Endometrium (tissue), 2 donors: ENCODE results near the gene RAB11A.

Experiments
- FAIRE-seq: peaks from 2 replicates; lab custom pipeline; 2012; peaks lifted over from hg19 to GRCh38; lab: Jason Lieb, UNC
- donor health status: control.
- donor health status: control.

The RAB11A gene

DNA sequence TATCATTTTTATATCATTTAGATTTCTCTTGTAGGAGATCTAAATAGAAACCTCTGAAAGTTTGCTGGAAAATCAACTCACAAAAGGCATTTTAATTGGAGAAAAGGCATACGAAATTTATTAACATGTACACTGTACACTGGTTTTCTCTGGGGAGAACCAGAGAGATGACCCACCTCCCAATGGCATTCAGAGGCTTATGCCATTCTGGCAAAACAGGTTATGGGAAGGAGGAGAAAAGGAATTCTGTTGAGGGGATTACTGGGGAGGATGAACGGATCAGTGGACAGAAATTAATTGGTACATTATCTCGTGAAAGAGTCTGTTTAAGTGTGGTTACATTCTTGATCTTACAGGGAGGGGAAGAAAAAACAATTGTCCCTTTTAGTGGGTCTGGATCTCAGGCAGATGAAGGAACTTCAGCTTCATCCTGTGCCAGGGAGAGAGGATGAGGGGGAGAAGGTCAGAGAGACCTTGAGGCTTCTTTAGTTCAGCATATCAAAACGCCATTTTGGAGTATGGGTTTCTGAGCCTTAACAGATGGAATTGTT, 16.5 kb downstream of the RAB11A start:
- no peak for FAIRE-seq

DNA sequence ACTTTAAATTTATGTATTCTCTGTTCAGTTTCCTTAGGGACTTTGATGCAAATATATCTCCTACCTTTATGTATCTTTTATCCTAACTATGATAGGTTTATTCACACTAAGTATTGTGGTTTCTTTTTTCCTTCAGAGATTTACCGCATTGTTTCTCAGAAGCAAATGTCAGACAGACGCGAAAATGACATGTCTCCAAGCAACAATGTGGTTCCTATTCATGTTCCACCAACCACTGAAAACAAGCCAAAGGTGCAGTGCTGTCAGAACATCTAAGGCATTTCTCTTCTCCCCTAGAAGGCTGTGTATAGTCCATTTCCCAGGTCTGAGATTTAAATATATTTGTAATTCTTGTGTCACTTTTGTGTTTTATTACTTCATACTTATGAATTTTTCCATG, 18.3 kb downstream of the RAB11A start:
- FAIRE-seq, result no peak

DNA sequence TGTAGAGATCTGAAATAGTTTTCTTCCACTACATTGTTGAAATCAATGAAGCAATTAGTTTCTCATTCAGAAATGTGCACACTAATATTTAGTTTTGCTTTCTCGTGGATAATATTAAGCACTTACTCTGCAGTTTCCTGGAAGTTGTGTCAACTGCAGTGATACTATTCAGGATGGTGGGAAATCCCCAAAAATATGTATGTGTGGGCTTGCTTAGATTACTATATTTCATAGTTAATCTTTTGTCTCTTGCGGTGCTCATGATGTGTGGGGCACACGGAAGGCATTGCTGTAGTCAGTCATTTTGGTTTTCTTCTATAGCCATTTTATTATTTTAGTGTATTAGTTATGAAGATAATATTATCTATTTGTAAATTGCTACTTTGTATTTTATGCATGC, 19.7 kb downstream of the RAB11A start:
- no peak for FAIRE-seq

DNA sequence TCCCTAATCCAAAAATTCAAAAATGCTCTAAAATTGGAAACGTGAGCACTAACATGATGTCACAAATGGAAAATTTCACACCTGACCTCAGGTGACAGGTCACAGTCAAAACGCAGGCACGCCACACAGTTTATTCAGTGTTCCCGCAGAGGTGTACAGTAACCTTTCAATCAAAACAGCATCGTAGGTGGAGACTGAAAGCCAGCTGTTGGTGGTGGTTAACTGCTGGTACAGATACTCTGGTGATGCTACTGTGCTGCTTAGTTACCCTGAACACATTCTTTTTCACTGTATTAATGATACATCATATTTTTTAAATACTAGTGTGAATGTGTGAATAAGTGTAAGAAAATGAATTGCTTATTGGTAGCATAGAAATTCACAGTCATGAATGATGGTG, 23.8 kb downstream of the RAB11A start:
- no peak for FAIRE-seq

DNA sequence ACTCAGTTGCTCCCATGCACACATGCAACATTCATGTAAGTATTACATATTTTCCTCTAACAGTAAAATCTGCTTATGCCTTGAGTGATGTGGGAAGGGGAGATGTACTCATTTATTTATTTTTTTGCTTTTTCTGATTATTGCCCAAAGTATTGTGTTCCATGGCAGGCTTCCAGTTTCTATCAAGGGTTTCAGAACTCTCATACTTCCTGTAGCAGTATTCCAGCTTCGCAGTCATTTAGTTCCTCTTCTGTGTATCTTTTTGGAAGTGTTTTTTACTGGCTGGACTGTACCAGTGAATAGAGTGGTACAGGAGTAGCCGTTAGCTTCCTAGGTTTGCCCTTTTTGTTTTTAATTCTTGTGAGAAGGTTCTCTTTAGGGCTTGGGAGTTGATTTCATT, 26.9 kb downstream of the RAB11A start:
- FAIRE-seq, result no peak

DNA sequence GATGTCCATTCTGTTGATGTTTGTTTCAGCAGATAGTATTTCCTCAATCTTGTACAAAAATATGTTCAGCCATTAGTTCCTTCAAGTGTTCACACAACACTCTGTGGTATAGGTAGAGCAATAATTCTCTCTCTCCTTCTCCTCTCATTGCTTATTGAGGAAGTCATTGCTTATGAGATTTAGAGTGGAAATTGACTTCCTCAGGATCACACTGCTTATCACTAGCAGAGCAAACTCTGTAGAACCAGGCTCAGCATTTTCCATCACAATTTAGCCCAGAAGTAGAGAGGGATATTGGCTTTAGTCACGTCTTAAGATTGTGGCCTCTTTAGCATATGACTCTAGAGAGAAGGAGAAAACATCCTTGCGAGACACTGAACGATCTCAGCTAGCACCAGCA, 31.2 kb downstream of the RAB11A start:
- no peak for FAIRE-seq

DNA sequence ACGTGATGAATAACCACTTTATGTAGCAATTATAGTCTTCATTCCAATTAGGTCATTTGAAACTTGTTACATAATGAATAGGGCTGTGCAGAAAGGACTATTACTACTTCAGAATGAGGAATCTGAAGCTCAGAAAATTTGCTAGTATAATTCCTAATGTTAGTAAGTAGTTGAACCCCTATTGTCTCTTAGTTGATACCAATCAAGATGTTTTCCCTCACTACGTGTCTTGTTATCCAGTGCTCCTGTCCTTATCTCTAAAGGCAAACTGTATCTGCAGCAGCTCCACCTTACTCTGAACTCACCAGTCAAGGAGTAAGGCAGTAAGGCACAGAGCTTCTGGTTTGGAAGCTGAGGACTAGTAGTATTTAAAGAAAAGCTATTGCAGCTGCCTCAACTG, 32.0 kb downstream of the RAB11A start:
- FAIRE-seq, result no peak

DNA sequence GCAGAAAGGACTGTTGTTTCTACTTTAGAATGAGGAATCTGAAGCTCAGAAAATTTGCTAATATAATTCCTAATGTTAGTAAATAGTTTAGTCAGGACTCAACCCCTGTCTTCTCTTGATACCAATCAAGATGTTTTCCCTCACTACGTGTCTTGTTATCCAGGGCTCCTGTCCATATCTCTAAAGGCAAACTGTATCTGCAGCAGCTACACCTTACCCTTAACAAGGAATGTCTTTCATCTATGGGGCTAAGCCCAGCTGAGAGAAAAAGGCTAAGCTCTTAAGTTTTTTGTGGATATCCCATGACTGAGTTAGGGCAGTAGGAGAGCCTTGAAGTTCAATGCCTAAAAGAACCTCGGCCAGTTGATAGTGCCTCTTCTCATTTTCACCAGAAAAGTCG, 32.5 kb downstream of the RAB11A start:
- no peak for FAIRE-seq

DNA sequence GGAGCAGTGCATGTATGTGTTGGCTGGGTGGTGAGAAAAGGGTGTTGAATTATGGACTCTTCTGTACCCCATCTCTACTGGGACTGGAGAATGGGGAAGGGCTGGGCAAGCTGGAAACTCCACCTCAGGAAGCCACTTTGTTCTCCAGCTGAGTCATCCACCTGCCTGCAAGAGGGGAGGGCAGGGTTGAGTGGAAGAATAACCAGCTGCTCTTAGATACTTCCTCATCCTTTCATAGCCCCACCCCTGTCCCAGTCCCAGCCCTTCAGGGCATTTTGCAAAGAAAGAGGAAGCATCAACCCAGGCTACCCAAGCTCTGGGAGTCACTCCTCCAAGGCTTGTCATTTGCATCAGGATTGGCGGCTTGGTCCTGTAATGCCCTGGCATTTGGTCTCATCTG, 33.1 kb downstream of the RAB11A start:
- no peak for FAIRE-seq

DNA sequence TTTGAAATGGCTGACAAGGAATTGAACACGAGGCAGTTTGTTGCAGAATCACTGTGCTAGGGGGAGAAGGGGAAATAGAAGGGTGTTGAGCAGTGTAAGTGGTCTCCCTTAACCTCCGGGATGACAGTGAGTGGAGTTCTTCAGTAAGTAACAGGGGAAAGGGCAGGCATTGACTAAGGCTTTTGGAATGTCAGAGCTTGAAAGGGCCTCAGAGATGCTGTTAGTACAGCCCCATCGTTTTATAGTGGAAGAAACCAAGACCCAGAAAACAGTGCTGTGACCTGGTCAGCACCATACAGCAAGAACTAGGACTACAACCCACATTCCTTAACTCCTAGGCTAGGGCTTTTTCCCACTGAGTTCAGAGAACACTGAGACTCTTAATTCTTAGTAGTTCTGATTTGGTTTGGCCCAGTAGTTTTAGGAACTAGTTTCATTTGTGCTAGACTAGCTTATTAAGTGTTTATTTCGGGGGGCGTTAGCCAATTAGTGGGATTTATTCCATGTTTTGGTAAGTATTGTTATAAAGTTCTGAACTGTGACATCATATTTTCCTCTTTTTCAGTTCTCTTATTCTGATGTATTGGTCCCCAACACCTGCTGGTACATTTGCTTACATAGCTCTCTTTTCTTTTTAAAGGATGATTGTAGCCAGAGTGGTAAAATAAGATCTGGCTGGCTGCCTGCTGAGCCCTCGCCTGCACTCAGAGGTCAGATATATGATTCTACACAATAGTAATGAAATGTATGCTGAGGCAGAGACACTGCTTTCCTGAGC, 34.2 kb downstream of the RAB11A start:
- no peak for FAIRE-seq

DNA sequence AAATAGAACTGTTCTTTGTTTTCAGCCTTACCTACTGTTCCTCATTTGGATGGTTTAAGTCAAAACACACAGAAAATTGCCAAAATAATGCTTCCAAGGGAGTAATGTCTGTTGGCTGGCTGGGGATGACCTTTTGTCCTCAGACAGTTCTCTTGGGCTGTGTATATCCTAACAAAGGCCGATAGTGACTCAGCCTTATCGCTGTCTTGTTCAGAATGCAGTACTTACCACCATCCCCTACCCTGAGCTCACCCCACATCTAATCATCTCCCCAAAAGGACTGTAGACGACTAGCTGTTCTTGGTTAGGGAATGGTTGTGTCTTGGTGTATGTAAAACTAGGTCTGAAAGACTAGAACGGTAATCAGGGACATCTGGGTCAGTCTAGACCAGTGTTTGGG, 35.0 kb downstream of the RAB11A start:
- FAIRE-seq, result no peak

DNA sequence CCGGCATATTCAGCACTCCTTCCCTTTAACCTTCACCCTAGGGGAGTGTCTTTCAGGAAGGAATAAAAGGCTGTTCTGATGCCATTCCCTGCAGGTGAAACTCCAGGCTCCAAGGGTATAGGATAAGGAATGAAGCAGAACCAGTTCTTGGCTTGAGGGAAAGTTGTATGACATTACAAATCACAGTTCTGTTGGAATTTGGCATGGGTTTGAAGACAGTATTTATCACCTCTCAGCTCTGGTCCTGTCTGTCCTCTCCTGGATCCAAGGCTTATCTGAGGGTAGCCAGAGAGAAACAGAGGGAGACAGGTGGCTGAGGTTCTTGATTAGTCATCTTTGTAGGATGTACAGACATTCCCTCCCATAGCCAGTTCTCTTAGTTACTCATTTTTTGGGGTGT, 37.1 kb downstream of the RAB11A start:
- FAIRE-seq, result no peak

DNA sequence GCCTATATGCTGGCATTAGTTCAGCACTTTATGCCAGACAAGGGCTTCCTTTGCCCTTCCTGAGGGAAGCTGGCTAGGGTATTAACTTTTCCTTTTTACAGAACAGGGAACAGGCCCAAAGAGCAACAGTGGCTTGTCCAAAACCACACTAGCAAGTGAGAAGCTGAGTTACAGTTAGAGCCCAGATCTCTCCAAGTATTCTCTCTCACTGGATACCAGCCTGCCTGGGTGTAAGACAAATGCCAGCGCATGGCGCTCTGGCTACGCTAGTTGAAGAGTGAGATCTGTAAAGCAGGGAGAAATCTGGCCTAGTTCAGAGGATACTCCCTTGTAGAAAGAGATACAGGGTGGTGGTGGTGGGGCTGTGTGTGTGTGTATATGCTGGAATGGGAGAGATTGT, 38.4 kb downstream of the RAB11A start:
- no peak for FAIRE-seq

DNA sequence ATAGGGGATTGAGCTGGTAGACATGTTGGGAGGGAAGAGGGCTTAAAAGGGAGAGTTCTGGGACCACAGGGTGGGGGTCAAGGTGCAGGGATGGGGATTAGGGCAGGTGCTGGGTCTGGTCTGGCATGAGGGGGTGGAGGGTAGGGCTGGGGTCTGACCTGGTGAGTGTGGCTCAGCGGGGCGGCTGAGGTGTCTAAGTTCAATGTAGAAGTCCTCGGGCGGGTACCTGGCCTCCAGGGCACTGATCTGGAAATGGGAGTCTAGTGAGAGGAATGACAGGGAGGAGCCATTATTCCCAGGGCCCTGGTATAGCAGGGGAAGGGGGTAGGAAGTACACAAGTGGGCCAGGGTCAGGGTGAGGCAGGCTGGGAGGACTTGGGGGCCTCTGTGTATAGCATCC, 39.6 kb downstream of the RAB11A start:
- no peak for FAIRE-seq

DNA sequence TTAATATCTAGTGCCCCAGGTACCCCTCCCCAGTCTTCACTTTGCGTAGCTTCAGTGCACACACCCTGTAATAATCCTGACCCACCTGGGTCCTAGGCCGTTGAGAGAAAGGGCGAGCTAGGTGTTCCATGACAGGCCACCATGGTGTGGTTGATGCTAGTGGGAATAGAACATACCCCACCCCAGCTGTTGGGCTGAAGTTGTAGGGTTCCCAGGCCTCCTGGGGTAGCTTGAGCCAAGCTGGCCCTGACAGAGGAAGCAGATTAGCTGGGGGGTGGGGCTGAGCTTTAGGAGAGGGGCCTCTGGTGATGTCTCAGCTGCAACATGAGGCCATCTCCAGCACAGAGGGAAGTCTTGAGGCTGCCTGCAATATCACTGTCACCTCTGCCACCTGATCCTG, 40.5 kb downstream of the RAB11A start:
- no peak for FAIRE-seq

DNA sequence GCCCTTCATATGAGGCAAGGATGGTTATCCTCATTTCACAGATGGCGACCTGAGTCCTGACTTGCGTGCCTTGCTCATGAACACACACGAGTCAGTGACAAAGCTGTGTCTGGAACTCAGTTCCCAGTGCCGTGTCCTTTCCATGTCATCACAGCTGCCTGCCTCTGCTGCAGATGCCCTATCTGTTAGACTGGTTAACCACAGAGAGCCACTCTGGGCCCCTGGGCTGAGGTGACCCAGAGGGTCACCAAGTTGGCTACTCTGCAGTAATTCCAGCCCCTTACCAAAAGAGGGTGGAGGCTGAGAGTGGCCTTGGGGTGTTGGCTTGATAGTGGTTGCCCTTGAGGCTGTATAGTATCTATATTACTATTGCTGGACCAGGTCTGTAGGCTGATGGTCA, 41.0 kb downstream of the RAB11A start:
- no peak for FAIRE-seq

DNA sequence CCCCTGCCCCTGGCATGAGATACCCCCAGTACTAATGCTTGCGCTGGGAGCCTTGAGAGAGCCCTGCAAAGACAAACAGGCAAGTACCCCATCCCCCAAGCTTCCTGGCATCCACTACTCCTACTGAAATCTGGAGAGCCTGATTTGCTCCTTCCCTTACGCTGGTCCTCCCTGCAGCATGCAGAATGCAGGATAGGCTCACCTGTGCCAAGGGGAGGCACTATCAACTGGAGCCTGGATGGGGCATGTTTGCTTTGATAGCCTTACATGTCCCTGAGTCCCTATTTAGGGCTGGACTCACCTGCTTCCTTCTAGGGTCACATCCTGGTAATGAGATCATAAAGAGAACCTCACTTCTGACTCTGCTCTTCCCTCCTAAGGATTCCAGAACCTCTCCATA, 42.9 kb downstream of the RAB11A start:
- no peak for FAIRE-seq

DNA sequence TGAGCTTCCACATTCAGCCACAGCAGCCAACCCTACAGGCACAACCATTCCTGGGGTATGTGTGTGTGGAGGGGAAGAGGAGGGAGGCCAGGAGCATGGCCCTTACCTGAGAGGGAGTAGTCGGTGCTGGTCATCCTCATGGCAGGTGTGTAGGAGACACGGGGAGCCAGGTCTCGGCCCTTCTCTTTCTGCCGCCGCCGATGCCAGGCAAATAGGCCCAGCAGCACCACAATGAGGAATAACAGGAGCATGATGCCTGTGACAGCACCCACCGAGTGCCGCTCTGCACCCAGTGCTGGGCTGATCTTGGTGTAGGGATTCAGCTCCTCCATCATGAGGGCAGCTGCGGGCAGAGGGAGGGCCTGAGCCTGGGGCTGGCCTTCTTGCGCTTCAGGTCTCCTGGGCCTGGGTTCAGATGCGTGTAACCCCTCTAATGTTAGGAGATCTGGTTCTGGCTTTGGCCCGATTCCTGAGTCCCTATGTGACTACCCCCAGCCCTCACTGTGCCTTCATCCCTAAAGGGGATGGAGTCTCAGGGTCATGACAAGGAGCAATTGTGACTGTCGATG, 44.4 kb downstream of the RAB11A start:
- FAIRE-seq, result no peak

DNA sequence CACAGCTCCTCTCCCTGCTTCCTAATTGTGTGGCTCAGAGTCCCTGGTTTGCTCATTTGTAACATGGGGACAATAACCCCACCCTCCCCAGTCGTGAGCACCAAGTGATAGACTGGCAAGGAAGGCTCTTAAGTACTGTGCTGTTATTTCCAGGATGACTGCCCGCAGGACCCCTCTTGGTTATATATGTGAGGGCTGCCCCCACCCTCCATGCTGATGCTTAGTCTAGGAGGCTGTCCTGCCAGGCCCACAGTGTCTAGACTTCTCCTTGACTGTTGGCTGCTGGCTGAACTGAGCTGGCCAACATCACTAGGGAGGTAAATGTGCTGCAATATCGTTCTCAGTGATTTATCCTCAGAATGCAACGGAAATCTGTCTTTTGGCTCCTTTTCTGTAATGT, 45.1 kb downstream of the RAB11A start:
- no peak for FAIRE-seq

DNA sequence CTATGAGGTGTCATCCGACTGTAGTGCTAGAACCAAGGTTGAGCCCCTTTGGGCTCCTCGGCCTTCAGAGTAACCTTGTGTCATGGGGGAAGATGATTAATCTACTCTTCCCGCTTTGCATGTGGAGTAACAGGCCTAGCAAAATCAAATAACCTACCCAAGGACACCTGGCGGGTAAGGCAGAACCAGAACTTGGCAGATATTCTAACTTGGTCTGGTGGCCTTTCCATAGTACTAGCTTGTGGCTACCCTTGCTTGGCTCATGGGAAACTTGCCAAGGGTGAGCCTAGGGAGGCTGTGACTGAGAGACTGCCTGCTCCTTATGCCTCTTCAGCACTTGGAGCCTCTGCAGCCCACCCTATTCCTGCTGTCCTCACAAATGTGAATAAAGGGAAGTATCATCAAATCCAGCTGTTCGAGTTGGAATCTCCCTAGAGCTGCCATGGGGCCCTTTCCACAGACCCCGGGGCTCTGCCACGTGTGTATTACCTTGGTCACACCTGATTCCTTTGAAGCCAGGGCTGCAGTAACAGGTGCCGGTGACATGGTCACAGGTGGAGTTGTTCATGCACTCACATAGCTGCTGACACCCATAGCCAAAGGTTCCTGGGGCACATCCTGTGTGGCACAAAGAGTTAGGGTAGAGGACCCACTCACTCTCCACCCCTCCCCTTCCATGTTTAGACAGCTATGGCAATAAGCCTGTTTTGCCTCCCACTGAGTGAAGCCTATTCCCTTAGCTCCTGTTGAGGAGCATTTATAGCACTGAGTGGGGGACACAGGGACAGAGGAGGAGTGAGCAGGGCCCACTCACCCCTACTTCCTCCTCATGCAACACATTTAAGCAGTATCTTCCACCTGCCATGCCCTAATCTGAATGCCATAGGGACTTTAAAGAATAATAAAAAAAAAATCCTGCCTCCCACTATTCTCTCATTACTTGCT, 46.0 kb downstream of the RAB11A start:
- no peak for FAIRE-seq

DNA sequence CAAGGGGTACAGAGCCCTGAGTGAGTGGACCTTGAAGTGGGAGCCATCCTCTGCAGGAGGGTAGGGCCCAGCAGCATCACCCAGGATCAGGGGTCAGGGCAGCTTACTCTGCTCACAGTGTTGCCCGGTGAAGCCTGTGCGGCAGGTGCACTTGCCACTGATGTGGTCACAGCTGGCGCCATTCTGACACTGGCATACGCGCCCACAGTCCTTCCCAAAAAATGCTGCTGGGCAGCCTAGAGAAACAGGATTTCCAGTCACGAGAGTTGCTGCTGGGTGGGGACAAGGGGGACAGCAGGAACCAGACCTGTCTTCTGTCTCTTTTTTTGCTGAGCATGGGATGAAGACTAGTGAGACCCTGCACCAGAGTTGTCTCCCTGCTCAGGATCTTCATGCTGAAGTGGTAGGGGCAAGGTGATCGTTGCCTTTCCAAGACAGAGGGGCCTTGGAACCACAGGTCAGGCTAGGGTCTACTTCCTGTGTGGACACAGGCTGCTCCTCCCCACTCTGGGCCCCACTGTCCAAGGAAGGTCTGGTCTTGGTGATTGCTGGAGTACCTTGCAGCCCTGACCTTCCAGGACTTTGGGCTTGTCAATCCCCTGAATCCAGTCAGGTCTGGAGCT, 46.9 kb downstream of the RAB11A start:
- no peak for FAIRE-seq

DNA sequence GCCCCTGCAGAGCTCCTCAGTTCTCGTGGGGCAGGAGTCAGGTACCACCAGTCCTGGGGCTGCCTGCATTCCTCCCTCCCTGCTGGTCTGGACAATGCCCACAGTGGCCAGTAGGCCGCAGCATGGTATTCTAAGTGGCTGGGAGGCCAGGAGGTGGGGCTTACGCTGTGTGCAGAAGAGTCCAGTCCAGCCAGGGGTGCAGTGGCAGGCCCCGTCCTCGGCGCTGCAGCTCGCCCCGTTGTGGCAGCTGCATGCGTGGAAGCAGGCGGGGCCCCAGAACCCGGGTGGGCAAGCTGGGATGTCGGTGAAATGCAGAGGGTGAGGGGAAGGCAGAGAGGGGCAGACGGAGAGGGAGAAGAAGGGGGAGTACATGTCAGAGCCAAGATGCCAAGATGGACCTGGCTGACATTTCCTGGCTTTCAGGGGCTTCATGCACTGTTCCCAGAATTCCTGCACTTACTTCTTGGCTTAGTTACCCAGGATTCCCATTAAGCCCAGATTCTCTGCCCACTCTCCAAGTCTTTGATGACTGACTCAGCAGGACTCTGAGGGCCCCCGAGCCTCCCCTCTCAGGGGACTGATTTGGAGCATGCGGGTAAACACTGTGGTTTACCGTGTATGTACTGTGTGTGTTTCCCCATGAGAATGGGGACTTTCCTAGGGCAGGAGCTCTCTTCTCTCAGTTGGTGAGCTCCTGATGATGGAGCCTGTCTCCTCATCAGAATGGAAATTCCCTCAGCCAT, 47.5 kb downstream of the RAB11A start:
- no peak for FAIRE-seq
